ENCODE results near the gene FILIP1L.
A peak's percentile ranks its signal among the peaks of the same experiment; 100 is the strongest.

FILIP1L gene

DNA sequence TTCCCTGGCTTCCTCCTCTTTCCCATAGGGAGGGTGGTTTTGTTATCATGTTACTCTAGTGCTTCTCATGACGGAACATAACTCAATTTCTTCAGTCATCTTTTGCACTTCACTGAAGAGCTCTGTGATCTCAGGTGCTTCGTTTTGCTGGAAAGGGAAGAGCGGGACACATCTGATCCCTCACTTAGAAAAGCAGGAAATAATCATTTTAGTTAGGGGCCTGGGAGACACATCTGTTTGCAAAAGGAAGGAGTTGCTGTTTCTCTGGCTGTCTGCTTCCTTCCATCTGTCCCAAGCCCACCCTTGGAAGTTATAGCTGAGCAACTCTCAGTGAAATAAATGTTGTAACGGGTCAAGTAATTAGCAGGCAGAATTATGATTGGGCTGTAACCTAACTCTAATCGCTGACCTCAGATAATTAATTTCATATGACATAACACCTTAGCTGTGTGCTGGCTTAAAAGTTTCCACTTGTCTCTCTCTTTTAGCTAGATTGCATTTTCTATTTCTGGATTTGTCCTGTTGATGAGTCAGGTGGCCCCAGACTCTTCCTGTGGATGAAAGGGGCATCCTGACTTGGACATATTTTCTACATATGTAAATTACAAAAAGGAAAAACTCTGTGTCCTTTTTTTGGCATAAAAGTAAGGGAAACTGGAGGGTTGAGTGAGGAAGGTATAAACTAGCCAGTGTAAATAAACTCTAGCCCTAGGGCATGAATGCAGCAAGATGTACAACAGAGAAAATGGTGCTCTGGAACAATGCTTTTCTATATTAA, 11.0 kb upstream of the FILIP1L start:
- no peak for DNase-seq

DNA sequence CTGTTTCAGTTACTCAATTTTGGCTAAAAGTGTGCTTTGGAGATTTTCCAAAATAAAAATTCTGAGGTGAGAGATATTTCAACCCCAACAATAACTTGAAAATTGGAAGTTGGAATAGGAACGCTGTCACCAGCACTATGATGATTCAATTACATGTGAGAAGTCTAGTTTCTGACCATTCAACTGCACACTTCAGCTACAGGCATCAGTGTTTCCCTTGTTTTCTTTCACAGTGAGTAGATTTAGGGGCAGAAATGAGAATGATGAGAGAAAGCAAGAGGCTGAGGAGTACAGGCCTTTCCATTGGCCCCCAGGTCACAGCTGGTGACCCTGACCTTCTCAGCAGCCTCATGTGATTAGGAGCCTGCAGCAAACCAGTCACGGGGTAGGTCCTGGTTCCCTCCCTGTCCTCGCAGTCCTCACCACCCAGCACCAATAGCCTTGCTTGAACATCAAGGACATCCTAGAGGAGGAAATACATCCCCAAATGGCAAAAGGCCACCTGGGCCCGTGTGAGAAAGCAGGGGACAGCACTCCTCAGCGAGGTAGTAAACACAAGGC, 10.0 kb upstream of the FILIP1L start:
- no peak for DNase-seq

- no peak for DNase-seq
These were observed 8.8 kb upstream of the FILIP1L start for GRCh38 chr3:100123112-100123511.

DNA sequence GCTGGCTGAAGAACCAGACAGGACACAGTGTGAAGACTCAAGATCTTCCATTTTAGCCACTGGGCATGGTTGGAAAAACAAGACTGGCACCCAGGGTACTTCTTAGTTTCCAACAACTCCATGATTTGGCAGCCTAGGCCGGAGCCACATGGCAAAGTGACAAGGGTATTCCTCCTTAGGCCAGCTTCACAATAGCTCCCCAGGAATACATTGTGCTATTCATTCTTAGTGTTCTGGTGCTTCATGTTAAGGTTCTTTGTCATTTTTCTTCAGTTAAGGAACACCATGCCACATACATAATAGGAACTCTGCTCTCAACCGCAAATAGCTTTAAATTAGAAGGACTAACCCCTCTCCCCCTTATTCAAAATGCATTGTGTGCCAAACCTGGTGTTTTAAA, 8.0 kb upstream of the FILIP1L start:
- DNase-seq: no peak

GRCh38 chr3:100120693-100121092, 6.4 kb upstream of the FILIP1L start:
- DNase-seq: no peak

- peak in 1 of 14 donors; percentile 56 for DNase-seq
These were observed 5.7 kb upstream of the FILIP1L start for GRCh38 chr3:100120012-100120411.

GRCh38 chr3:100117093-100117492, 2.8 kb upstream of the FILIP1L start:
- DNase-seq: no peak

- DNase-seq: no peak
These were observed 433 bp downstream of the FILIP1L start for GRCh38 chr3:100113723-100114412.

GRCh38 chr3:100111728-100112127, 2.6 kb downstream of the FILIP1L start:
- DNase-seq: no peak

- no peak for DNase-seq
These were observed 4.1 kb downstream of the FILIP1L start for GRCh38 chr3:100110162-100110561.

- no peak for DNase-seq
These were observed 5.7 kb downstream of the FILIP1L start for GRCh38 chr3:100108464-100109079.

DNA sequence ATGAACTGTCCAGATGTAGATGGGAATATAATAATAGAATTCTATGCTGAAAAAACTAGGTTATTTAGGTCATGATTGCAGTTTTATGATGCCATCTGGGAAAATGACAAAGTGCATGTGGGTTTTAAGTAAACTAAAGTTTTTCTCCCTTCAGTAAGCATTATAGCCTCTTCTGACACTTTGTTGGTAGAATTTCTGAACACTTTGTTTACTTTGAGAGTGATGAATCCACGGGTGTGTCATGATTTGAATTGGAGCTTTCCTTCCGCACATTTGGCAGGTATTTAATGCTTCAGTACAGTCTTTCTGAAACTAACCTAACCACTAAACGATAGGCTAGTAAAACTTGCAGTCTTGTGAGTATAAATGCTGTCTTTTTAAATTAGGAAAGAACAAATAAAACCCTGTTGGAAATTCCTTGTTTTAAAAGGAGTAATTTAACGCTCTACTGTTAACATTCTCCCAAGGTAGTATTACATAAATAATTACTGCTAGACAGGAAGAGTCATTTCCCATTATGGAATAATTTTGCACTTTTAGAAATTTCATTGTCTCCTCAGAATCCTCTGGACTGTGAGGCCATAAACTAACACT, 7.0 kb downstream of the FILIP1L start:
- DNase-seq: no peak

GRCh38 chr3:100106531-100107141, 7.7 kb downstream of the FILIP1L start:
- no peak for DNase-seq

DNA sequence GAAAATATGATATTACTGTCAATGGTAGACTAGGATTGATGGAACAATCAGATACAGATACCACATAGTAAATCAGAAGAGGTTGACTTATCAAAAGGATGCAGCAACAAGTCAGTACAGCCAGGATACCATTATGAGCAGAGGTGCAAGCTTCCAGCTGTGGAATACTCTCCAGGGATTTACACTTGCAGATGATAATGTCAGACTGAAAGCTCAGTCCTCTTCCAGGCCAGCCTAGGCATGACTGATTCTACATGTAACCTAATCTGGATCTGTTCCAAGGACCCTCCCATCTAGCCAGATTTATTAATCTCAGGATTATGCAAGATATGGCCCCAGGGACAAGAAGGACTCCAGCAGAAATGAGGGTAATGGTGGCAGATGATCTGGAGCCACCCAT, 8.2 kb downstream of the FILIP1L start:
- no peak for DNase-seq

GRCh38 chr3:100105501-100105900, 8.8 kb downstream of the FILIP1L start:
- no peak for DNase-seq

DNA sequence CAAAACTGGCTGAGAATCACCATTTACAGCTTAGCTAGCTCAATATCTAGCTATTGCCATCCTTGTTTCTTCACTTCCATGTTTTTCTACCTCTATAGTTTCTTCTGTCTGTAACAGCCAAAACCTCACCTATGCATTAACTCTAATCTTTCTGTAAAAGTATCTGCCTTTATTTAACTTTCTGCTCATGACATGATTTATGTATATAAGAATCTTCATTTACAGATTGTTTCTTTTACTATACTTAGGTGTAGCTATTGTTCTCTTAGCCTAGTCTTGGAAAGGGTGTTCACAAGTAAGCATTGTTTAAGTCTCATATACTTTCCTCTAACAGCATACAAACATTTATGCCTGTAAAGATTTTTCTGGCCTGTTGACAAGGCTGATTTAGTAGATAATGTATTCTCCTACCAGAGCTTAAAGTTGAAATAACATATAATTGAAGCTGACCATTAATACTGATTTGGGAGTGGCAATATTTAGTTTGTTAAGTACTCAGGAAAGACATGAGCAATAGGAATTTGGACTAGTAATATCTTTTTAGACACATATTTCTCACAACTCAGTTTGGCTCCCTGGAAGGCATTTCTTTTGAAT, 9.4 kb downstream of the FILIP1L start:
- no peak for DNase-seq

DNA sequence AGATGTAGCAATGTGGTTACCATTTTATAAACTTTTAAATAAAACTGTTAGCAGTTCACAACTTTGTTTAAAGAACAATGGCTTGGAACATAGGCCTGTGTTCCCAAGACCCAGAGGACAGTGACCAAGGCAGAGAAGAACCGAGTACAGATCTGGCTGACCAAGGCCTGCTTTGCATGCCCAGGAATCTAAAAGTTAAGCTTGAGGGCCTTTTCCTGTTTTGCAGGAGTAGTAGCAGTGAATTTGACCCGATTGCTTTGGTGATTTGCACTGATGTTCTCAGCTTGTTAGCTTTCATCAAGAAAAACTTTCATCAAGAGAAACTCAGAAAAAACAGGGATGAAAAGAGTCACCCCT, 9.9 kb downstream of the FILIP1L start:
- DNase-seq: no peak

GRCh38 chr3:100103558-100104441, 10.5 kb downstream of the FILIP1L start:
- DNase-seq: no peak

DNA sequence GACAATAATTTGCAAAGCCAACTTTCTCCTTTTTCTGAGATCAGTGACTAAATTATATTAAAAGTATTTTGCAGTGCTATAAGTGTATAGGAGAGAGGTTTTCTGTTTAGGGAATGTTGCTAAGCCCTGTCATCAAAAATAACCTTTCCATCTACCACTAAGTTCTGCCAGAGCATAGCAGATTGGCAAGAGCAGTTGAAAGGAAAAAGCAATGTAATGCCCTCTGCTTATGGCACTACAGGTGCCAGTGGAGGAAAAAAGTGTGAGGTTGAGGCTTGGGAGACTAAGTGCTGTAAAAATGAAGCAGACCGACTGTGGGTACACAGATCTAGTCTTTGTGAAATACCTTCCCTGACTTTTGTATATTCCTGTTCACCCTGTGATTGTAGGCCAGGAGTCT, 11.5 kb downstream of the FILIP1L start:
- DNase-seq: no peak

DNA sequence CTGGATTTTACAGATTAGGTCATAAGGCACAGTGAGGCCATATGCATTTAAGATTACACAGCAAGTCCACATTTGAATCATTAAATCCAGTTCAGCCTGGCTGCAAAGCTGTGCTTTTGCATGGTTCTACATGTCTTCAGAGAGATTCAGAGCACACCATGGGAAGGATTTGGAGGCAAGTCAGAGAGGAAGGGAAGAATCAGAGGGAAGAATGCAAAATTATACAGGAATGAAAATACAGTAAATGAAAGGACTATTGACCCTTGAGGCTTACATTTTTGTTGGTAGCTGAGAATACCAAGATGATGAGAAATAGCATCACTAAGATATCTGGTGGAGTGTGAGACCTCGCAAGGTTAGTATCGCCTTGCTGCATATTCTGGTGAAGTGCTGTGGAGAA, 13.9 kb downstream of the FILIP1L start:
- DNase-seq: no peak

DNA sequence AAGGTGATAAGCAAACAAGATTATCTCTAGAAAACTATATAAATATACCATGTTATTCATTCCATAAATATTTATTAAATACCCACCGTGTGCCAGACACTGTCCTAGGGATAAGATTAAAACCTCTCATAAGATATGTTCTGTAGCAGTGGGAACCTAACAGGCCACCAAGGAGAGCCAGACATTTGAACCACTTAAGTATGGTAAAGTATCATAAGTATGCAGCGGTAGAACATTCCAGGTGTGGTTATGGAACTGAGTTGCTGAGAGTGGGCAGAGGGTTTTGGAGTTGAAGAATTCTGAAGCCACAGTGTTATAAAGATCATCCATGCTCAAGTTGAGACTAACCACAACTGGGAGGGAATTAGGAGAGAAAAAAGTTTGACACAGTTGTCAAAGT, 14.7 kb downstream of the FILIP1L start:
- no peak for DNase-seq
